A172 (cell line): Measurements from ENCODE around the gene PSMC3. TPM values are rescaled to one million over a fixed set of nuclear protein-coding genes. Genes with fewer than 3 reads are reported as not detected.

Source experiments
- DNase-seq: peaks from one replicate; pipeline ENCODE4 v3.0.0-alpha.2; 2015; ENCODE audit warnings: low spot score
- total RNA-seq: library from RNA; depleted of rRNA; stranded (reverse); fragments of >200 nt; shearing (Covaris generic); gene quantifications from 2 replicates; pipeline ENCODE4 v1.2.3, GENCODE V29; 2014

The PSMC3 gene
- total RNA-seq, 1 experiment from 2014 or later: 665 TPM

GRCh38 chr11:47443028-47443700 lies 16.9 kb upstream of the PSMC3 start:
- no peak for DNase-seq

- DNase-seq: no peak
These were observed 16.3 kb upstream of the PSMC3 start for GRCh38 chr11:47442514-47442913.

- no peak for DNase-seq
These were observed 15.2 kb upstream of the PSMC3 start for GRCh38 chr11:47441421-47441820.

GRCh38 chr11:47440054-47440476 lies 13.8 kb upstream of the PSMC3 start:
- no peak for DNase-seq

GRCh38 chr11:47438721-47439120 lies 12.5 kb upstream of the PSMC3 start:
- no peak for DNase-seq

GRCh38 chr11:47437746-47438418 lies 11.6 kb upstream of the PSMC3 start:
- DNase-seq: no peak

- no peak for DNase-seq
These were observed 11.0 kb upstream of the PSMC3 start for GRCh38 chr11:47437218-47437745.

GRCh38 chr11:47436726-47437125 lies 10.5 kb upstream of the PSMC3 start:
- DNase-seq: no peak

- DNase-seq: no peak
These were observed 9.4 kb upstream of the PSMC3 start for GRCh38 chr11:47435687-47436086.

GRCh38 chr11:47434011-47434786 lies 8.0 kb upstream of the PSMC3 start:
- peak; percentile 54 for DNase-seq

GRCh38 chr11:47433157-47433556 lies 6.9 kb upstream of the PSMC3 start:
- no peak for DNase-seq

- DNase-seq: no peak
These were observed 5.3 kb upstream of the PSMC3 start for GRCh38 chr11:47431356-47432083.

- DNase-seq: no peak
These were observed 4.3 kb upstream of the PSMC3 start for GRCh38 chr11:47430524-47430923.

GRCh38 chr11:47425611-47426010 lies 628 bp downstream of the PSMC3 start:
- no peak for DNase-seq

GRCh38 chr11:47418454-47419259 lies 7.6 kb downstream of the PSMC3 start:
- no peak for DNase-seq

- DNase-seq: no peak
These were observed 8.5 kb downstream of the PSMC3 start for GRCh38 chr11:47417712-47418111.

- peak; percentile 97 for DNase-seq
These were observed 10.2 kb downstream of the PSMC3 start for GRCh38 chr11:47415949-47416472.

- no peak for DNase-seq
These were observed 11.0 kb downstream of the PSMC3 start for GRCh38 chr11:47415091-47415854.

GRCh38 chr11:47414685-47415070 lies 11.6 kb downstream of the PSMC3 start:
- no peak for DNase-seq
